Testis (tissue), 3 donors: ENCODE data around the gene SERPINB2. TPM values are rescaled to one million over a fixed set of nuclear protein-coding genes. Genes with fewer than 3 reads are reported as not detected.

Experiments used
- DNase-seq: peaks from one replicate; pipeline ENCODE4 v3.0.0-alpha.2; 2019
- H3K27ac ChIP-seq, 2 donors: fragments of 200-600 bp; sonication (generic); one replicate each; pipeline ENCODE4 v1.5.1; 2019
- H3K27me3 ChIP-seq: fragments of 200-600 bp; sonication (generic); one replicate; pipeline ENCODE4 v1.5.1; 2019
- H3K36me3 ChIP-seq: fragments of 200-600 bp; sonication (generic); one replicate; pipeline ENCODE4 v1.5.1; 2017; ENCODE audit warnings: low read depth; ENCODE audit errors: missing control alignments
- H3K4me1 ChIP-seq: fragments of 200-600 bp; sonication (generic); one replicate; pipeline ENCODE4 v1.5.1; 2019
- H3K4me3 ChIP-seq, 2 donors: fragments of 200-600 bp; sonication (generic); one replicate each; pipeline ENCODE4 v1.5.1; 2017 to 2019
- H3K9me3 ChIP-seq: fragments of 200-600 bp; sonication (generic); one replicate; pipeline ENCODE4 v1.5.1; 2017
- POLR2A ChIP-seq: fragments of 450-650 bp; IDR thresholded peaks from one replicate; pipeline ENCODE4 v1.6.1; 2017; ENCODE audit warnings: antibody characterized with exemption, mild to moderate bottlenecking, moderate library complexity
- WGBS, 2 donors: methylation state at CpG; one replicate each; pipeline ENCODE4 v1.1.5; 2018; 5-methylcytosine and 5-hydroxymethylcytosine counted together
- intact Hi-C: fragments of 100-400 bp; cut with DNase I; formaldehyde crosslinking; loops from one replicate; pipeline ENCODE4 v1.15.1; 2023; ENCODE audit warnings: low total_unique reads
- polyA plus RNA-seq: library from polyadenylated mRNA; stranded (reverse); fragments of 350-450 nt; fragmentation: Illumina TruSeq; extraction: RNeasy Lipid Tissue Mini Kit (QIAGEN cat#74804); gene quantifications from one replicate; pipeline ENCODE4 v1.2.3, GENCODE V29; 2014; ENCODE audit warnings: low read depth, low replicate concordance; ENCODE audit not compliant: insufficient read depth
- total RNA-seq, 2 donors: library from RNA; depleted of rRNA; stranded (reverse); fragments of >200 nt; gene quantifications; one replicate each; pipeline ENCODE4 v1.2.3, GENCODE V29; 2016
- TF ChIP-seq, protein P1 (sequence below), 3 experiments: fragments of 450-650 bp in 2 of 3; fragments of 200-600 bp in 1 of 3; sonication (generic) in 1 of 3; IDR thresholded peaks; one replicate each; pipeline ENCODE4 v1.5.1; 2016 to 2019; ENCODE audit warnings: antibody characterized with exemption in 3 of 3, mild to moderate bottlenecking in 2 of 3, moderate library complexity in 1 of 3

Gene SERPINB2
- total and polyA plus RNA-seq, 3 donors from 2014 or later: not detected

DNA sequence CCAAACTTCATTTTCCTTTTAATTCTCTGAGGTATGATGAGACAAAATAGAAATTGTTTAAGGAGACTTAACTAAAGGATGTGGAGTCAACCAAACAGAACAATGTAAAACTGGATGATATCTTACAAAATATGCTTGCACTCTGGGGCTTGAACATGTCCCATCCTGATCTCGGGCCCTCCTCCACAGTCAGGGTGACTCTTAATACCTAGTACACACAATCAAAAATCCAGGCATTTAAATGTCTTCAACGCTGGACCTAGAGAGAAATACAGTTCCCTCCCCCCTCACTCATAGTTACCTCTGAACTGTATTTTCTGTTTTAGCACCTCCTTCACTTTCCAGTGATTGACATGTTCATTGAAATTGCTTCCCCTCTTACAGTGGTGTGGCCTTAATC is 36.9 kb upstream of the SERPINB2 start:
- WGBS, 2 donors: 67 to 71% methylated on average over 2 of the region's 2 CpGs
- TF ChIP-seq, protein P1, sequence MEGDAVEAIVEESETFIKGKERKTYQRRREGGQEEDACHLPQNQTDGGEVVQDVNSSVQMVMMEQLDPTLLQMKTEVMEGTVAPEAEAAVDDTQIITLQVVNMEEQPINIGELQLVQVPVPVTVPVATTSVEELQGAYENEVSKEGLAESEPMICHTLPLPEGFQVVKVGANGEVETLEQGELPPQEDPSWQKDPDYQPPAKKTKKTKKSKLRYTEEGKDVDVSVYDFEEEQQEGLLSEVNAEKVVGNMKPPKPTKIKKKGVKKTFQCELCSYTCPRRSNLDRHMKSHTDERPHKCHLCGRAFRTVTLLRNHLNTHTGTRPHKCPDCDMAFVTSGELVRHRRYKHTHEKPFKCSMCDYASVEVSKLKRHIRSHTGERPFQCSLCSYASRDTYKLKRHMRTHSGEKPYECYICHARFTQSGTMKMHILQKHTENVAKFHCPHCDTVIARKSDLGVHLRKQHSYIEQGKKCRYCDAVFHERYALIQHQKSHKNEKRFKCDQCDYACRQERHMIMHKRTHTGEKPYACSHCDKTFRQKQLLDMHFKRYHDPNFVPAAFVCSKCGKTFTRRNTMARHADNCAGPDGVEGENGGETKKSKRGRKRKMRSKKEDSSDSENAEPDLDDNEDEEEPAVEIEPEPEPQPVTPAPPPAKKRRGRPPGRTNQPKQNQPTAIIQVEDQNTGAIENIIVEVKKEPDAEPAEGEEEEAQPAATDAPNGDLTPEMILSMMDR (IDR thresholded peaks at IDR 0.05): no peak
- TF ChIP-seq POLR2A: no peak

GRCh38 chr18:63858456-63858855 is 29.0 kb upstream of the SERPINB2 start:
- Histone ChIP-seq H3K27ac (no peak overlapping the region), H3K27me3 (no peaks in the 10 kb centered on the region), H3K36me3 (no peaks in the 10 kb centered on the region), H3K9me3 (no peaks in the 10 kb centered on the region), H3K4me3 (no peak overlapping the region), H3K4me1 (no peaks in the 10 kb centered on the region)
- DNase-seq: no peak
- 59 to 74% methylated on average over 1 of the region's 1 CpG for whole genome bisulfite sequencing, 2 donors
- intact Hi-C loops: no loop called here
- no peak for TF ChIP-seq POLR2A
- TF ChIP-seq, protein P1 (IDR thresholded peaks at IDR 0.05): no peak

More for the DNA sequence above, 36.9 kb upstream of the SERPINB2 start:
- no peaks in the 10 kb centered on the region for H3K4me1 ChIP-seq
- H3K27ac ChIP-seq: no peak overlapping the region
- DNase-seq: no peak
- no peak overlapping the region for H3K4me3 ChIP-seq
- H3K27me3 ChIP-seq: no peaks in the 10 kb centered on the region
- no peaks in the 10 kb centered on the region for H3K9me3 ChIP-seq
- intact Hi-C loops: no loop called here
- H3K36me3 ChIP-seq: no peaks in the 10 kb centered on the region

- no peak overlapping the region for H3K4me3 ChIP-seq
- TF ChIP-seq POLR2A: no peak
- TF ChIP-seq, protein P1 (IDR thresholded peaks at IDR 0.05): no peak
- H3K36me3 ChIP-seq: no peaks in the 10 kb centered on the region
- DNase-seq: no peak
- H3K4me1 ChIP-seq: no peaks in the 10 kb centered on the region
- H3K9me3 ChIP-seq: no peaks in the 10 kb centered on the region
- intact Hi-C loops: no loop called here
- H3K27ac ChIP-seq: no peak overlapping the region
- H3K27me3 ChIP-seq: no peaks in the 10 kb centered on the region
- WGBS, 2 donors: 86% methylated on average over 2 of the region's 2 CpGs; no CpG with 5 or more reads in 1 of the 2 donors
Observed at GRCh38 chr18:63859781-63860475, 27.6 kb upstream of the SERPINB2 start.

DNA sequence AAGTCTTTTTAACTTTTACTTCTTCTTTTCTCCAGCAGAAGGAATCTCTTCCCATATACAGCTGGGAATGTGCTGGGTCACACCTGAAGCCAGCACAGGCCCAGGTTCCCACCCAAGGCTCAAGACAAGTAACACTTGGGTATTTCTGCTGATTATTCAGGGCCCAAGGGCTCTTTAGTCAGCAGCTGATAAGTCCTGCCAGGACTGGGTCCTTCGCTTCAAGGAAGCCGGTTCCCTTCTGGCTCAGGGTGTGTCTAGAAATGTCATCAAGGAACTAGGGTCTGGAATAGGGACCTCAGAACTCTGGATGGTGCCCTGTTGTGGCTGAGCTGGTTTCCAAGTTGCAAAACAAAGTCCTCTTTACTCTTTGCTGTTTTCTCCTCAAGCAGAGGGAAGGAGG is 27.0 kb upstream of the SERPINB2 start:
- Histone ChIP-seq H3K9me3 (no peaks in the 10 kb centered on the region), H3K36me3 (no peaks in the 10 kb centered on the region), H3K27me3 (no peaks in the 10 kb centered on the region), H3K4me3 (no peak overlapping the region), H3K27ac (no peak overlapping the region), H3K4me1 (no peaks in the 10 kb centered on the region)
- DNase-seq: no peak
- WGBS, 2 donors: 94 to 100% methylated on average over 2 of the region's 2 CpGs
- TF ChIP-seq POLR2A: no peak
- TF ChIP-seq, protein P1 (IDR thresholded peaks at IDR 0.05): no peak
- intact Hi-C loops: no loop called here
